GM23338 (cell line): ENCODE data around the gene TAF15. TPM values are rescaled to one million over a fixed set of nuclear protein-coding genes. Genes with fewer than 3 reads are reported as not detected.

Experiments
- ATAC-seq: fragments of 200-7000 bp; cut with Tn5 transposase; 3 replicates; pipeline ENCODE4 v1.9.1; 2020
- DNase-seq: peaks from one replicate; pipeline ENCODE4 v3.0.0-alpha.2; 2015; ENCODE audit warnings: low spot score
- H2AFZ ChIP-seq: fragments of 200-600 bp; sonication (generic); 2 replicates; pipeline ENCODE4 v1.8.0; 2016; ENCODE audit warnings: antibody characterized with exemption, mild to moderate bottlenecking, moderate library complexity
- H3F3A ChIP-seq: fragments of 200-600 bp; sonication (generic); replicated peaks from 2 replicates; pipeline ENCODE4 v1.8.0; 2017; ENCODE audit warnings: antibody characterized with exemption, mixed run types, low read depth
- H3K27ac ChIP-seq: fragments of 200-600 bp; sonication (generic); 2 replicates; pipeline ENCODE4 v1.6.1; 2016; ENCODE audit warnings: low read depth
- H3K27me3 ChIP-seq: fragments of 200-600 bp; sonication (generic); 2 replicates; pipeline ENCODE4 v1.8.0; 2016; ENCODE audit warnings: mild to moderate bottlenecking, mixed run types, moderate library complexity; ENCODE audit not compliant: insufficient read depth
- H3K36me3 ChIP-seq: fragments of 200-600 bp; sonication (generic); 2 replicates; pipeline ENCODE4 v1.8.0; 2016; ENCODE audit warnings: mild to moderate bottlenecking; ENCODE audit not compliant: insufficient read depth
- H3K4me1 ChIP-seq: fragments of 200-600 bp; sonication (generic); 2 replicates; pipeline ENCODE4 v1.8.0; 2016; ENCODE audit warnings: mild to moderate bottlenecking, moderate library complexity; ENCODE audit not compliant: insufficient read depth
- H3K4me2 ChIP-seq: fragments of 200-600 bp; sonication (generic); 2 replicates; pipeline ENCODE4 v1.7.1; 2017; ENCODE audit warnings: mixed run types
- H3K4me3 ChIP-seq: fragments of 200-600 bp; sonication (generic); 2 replicates; pipeline ENCODE4 v1.6.1; 2016; ENCODE audit warnings: mixed run types
- H3K79me2 ChIP-seq: fragments of 200-600 bp; sonication (generic); replicated peaks from 2 replicates; pipeline ENCODE4 v1.8.0; 2017; ENCODE audit warnings: mild to moderate bottlenecking; ENCODE audit not compliant: insufficient read depth
- H3K9me2 ChIP-seq: fragments of 200-600 bp; sonication (generic); 2 replicates; pipeline ENCODE4 v1.8.0; 2017; ENCODE audit not compliant: insufficient read depth
- H4K20me1 ChIP-seq: fragments of 200-600 bp; sonication (generic); replicated peaks from 2 replicates; pipeline ENCODE4 v1.8.0; 2017; ENCODE audit warnings: mild to moderate bottlenecking; ENCODE audit not compliant: insufficient read depth
- H3K27ac Mint-ChIP-seq: 2 replicates; pipeline ENCODE4 v1.8.0; 2020; ENCODE audit warnings: inconsistent platforms, mild to moderate bottlenecking, moderate library complexity, mixed read lengths
- H3K27me3 Mint-ChIP-seq: 3 replicates; pipeline ENCODE4 v1.8.0; 2022; ENCODE audit warnings: low read depth, mild to moderate bottlenecking, moderate library complexity, mixed read lengths, inconsistent platforms; ENCODE audit not compliant: insufficient read depth, poor library complexity
- H3K36me3 Mint-ChIP-seq: 3 replicates; pipeline ENCODE4 v1.8.0; 2021; ENCODE audit warnings: low read depth, mild to moderate bottlenecking, inconsistent platforms, moderate library complexity, mixed read lengths
- H3K4me1 Mint-ChIP-seq: 3 replicates; pipeline ENCODE4 v1.8.0; 2020; ENCODE audit warnings: mild to moderate bottlenecking, inconsistent platforms, mixed read lengths
- H3K4me3 Mint-ChIP-seq: 3 replicates; pipeline ENCODE4 v1.8.0; 2021; ENCODE audit warnings: moderate library complexity, mild to moderate bottlenecking, inconsistent platforms, mixed read lengths
- H3K9me3 Mint-ChIP-seq: 3 replicates; pipeline ENCODE4 v1.8.0; 2020; ENCODE audit warnings: moderate library complexity, mild to moderate bottlenecking, inconsistent platforms, mixed read lengths
- CREB1 ChIP-seq: fragments of 250-450 bp; sonication (Bioruptor Pico); IDR thresholded peaks from 2 replicates; pipeline ENCODE4 v1.5.0; 2020; ENCODE audit warnings: low read depth, mild to moderate bottlenecking, moderate library complexity
- JUNB ChIP-seq: IDR thresholded peaks from one replicate; pipeline ENCODE4 v1.6.1; 2016; ENCODE audit warnings: antibody characterized with exemption; ENCODE audit not compliant: unreplicated experiment
- NANOG ChIP-seq: IDR thresholded peaks from 2 replicates; pipeline ENCODE4 v1.6.1; 2016; ENCODE audit warnings: antibody characterized with exemption, borderline replicate concordance
- ZNF331 ChIP-seq: fragments of 250-450 bp; sonication (Bioruptor Pico); IDR thresholded peaks from 2 replicates; pipeline ENCODE4 v1.5.0; 2020; ENCODE audit warnings: low read depth, mild to moderate bottlenecking, moderate library complexity
- ZNF462 ChIP-seq: fragments of 250-450 bp; sonication (Bioruptor Pico); IDR thresholded peaks from 2 replicates; pipeline ENCODE4 v1.5.0; 2020; ENCODE audit warnings: mild to moderate bottlenecking, moderate library complexity
- polyA plus RNA-seq: library from polyadenylated mRNA; unstranded; fragments of >200 nt; fragmentation: Nextera tagmentation; extraction: Ambion mirVana; gene quantifications from 2 replicates; pipeline ENCODE4 v1.2.1, GENCODE V29; 2016
- total RNA-seq: library from RNA; depleted of rRNA; stranded (reverse); fragments of >200 nt; shearing (Covaris generic); gene quantifications from 2 replicates; pipeline ENCODE4 v1.2.3, GENCODE V29; 2014

The TAF15 gene
- total and polyA plus RNA-seq, 2 experiments from 2014 or later: 33.8 to 109 TPM

GRCh38 chr17:35889241-35889640 is 80.0 kb downstream of the TAF15 start:
- no peaks in the 10 kb centered on the region for H4K20me1 ChIP-seq
- no peaks in the 10 kb centered on the region for H3K9me3 Mint-ChIP-seq
- H3K4me2 ChIP-seq: no peak overlapping the region
- no peaks in the 10 kb centered on the region for H3K9me2 ChIP-seq
- ATAC-seq (no peak), DNase-seq (no peak)
- H3K27ac ChIP-seq: no peak overlapping the region
- no peaks in the 10 kb centered on the region for H3K36me3 ChIP-seq
- no peaks in the 10 kb centered on the region for H3F3A ChIP-seq
- no peak overlapping the region; the same call in 1 of the 2 replicates for H2AFZ ChIP-seq
- H3K4me1 ChIP-seq: no peaks in the 10 kb centered on the region; the same call in 1 of the 2 replicates
- H3K4me1 Mint-ChIP-seq: peaks cover 18% of the 10 kb centered on the region
- H3K4me3 ChIP-seq: no peak overlapping the region
- no peaks in the 10 kb centered on the region for H3K27me3 Mint-ChIP-seq
- H3K27me3 ChIP-seq: no peaks in the 10 kb centered on the region
- H3K4me3 Mint-ChIP-seq: no peak overlapping the region
- no peaks in the 10 kb centered on the region for H3K36me3 Mint-ChIP-seq
- no peaks in the 10 kb centered on the region for H3K79me2 ChIP-seq
- TF ChIP-seq CREB1 (no peak), ZNF462 (CRISPR knock-in tag) (no peak), JUNB (no peak), ZNF331 (CRISPR knock-in tag) (no peak), NANOG (no peak)
- no peak overlapping the region for H3K27ac Mint-ChIP-seq
